NCI-H2029 treated with DMSO at 0.1 percent for 48 hours (cell line): ENCODE measurements around the gene SHD.

Experiments
- DNase-seq: peaks from one replicate; lab custom pipeline; 2025; lab: John Stamatoyannopoulos, UW

Gene SHD

GRCh38 chr19:4298810-4299550 lies 19.9 kb downstream of the SHD start:
- DNase-seq: no peak

- no peak for DNase-seq
Measured at GRCh38 chr19:4300589-4300988, 21.5 kb downstream of the SHD start.

GRCh38 chr19:4301590-4302242 lies 22.6 kb downstream of the SHD start:
- DNase-seq: no peak

- DNase-seq: no peak
Measured at GRCh38 chr19:4302243-4302640, 23.2 kb downstream of the SHD start, which contains the start of gene TMIGD2. Gene TMIGD2, minus strand, starts transcription at chr19:4302389. Its CDS starts 4 bp downstream, at chr19:4302385.

- no peak for DNase-seq
Measured at GRCh38 chr19:4303819-4304537, 24.9 kb downstream of the SHD start.

GRCh38 chr19:4304538-4305256 lies 25.6 kb downstream of the SHD start, which contains the start of gene FSD1:
Gene FSD1, plus strand, starts transcription at chr19:4304598. Its CDS starts 149 bp downstream, at chr19:4304747.
- DNase-seq: no peak

GRCh38 chr19:4305257-4305612 lies 26.2 kb downstream of the SHD start:
- no peak for DNase-seq

GRCh38 chr19:4305659-4306058 lies 26.6 kb downstream of the SHD start:
- DNase-seq: no peak

- no peak for DNase-seq
Measured at GRCh38 chr19:4310247-4311121, 31.4 kb downstream of the SHD start.

GRCh38 chr19:4313847-4314490 lies 34.9 kb downstream of the SHD start:
- DNase-seq: no peak

- no peak for DNase-seq
Measured at GRCh38 chr19:4316956-4317355, 37.9 kb downstream of the SHD start.

- no peak for DNase-seq
Measured at GRCh38 chr19:4318460-4318859, 39.4 kb downstream of the SHD start.

GRCh38 chr19:4319067-4319718 lies 40.1 kb downstream of the SHD start:
- no peak for DNase-seq

GRCh38 chr19:4320419-4320818 lies 41.4 kb downstream of the SHD start:
- no peak for DNase-seq

- no peak for DNase-seq
Measured at GRCh38 chr19:4322942-4323665, 44.0 kb downstream of the SHD start.

GRCh38 chr19:4323692-4324091 lies 44.6 kb downstream of the SHD start:
- no peak for DNase-seq

- DNase-seq: no peak
Measured at GRCh38 chr19:4324228-4324627, 45.2 kb downstream of the SHD start.

GRCh38 chr19:4326215-4326836 lies 47.3 kb downstream of the SHD start:
- no peak for DNase-seq

- DNase-seq: no peak
Measured at GRCh38 chr19:4326837-4327251, 47.8 kb downstream of the SHD start.
